Activated gamma-delta T cell (primary cell): ENCODE data around the gene C1orf174.

Experiments used
- DNase-seq: peaks from one replicate; lab custom pipeline; 2025; lab: John Stamatoyannopoulos, UW

C1orf174 gene

GRCh38 chr1:3871451-3871805 lies 28.6 kb downstream of the C1orf174 start:
- no peak for DNase-seq

GRCh38 chr1:3869751-3870301 lies 30.2 kb downstream of the C1orf174 start:
- DNase-seq = no peak

GRCh38 chr1:3868464-3869006 lies 31.5 kb downstream of the C1orf174 start:
- no peak for DNase-seq

GRCh38 chr1:3865606-3866160 lies 34.4 kb downstream of the C1orf174 start:
- no peak for DNase-seq

GRCh38 chr1:3864884-3865283 lies 35.2 kb downstream of the C1orf174 start:
- DNase-seq = no peak

GRCh38 chr1:3863231-3863935 lies 36.7 kb downstream of the C1orf174 start:
- DNase-seq = no peak

GRCh38 chr1:3858231-3858981 lies 41.7 kb downstream of the C1orf174 start:
- DNase-seq = no peak

GRCh38 chr1:3857791-3858129 lies 42.3 kb downstream of the C1orf174 start:
- no peak for DNase-seq

GRCh38 chr1:3856923-3857790 lies 42.9 kb downstream of the C1orf174 start, which contains the start of the genes CEP104 and DFFB:
CEP104 (minus strand) TSS chr1:3857211; CDS start chr1:3852407, 4,804 bp downstream.
DFFB (plus strand) TSS chr1:3857476; CDS start chr1:3857604, 128 bp downstream.
- DNase-seq = peak; percentile 95

- DNase-seq = no peak
Observed at GRCh38 chr1:3852711-3853485, 47.2 kb downstream of the C1orf174 start.

- DNase-seq = no peak
Observed at GRCh38 chr1:3852091-3852490, 48.0 kb downstream of the C1orf174 start.

GRCh38 chr1:3851292-3851691 lies 48.8 kb downstream of the C1orf174 start:
- DNase-seq = no peak

- no peak for DNase-seq
Observed at GRCh38 chr1:3850857-3851256, 49.2 kb downstream of the C1orf174 start.

- DNase-seq = no peak
Observed at GRCh38 chr1:3847081-3847480, 53.0 kb downstream of the C1orf174 start.

- DNase-seq = no peak
Observed at GRCh38 chr1:3846541-3846940, 53.5 kb downstream of the C1orf174 start.

- no peak for DNase-seq
Observed at GRCh38 chr1:3842912-3843311, 57.2 kb downstream of the C1orf174 start.

- DNase-seq = no peak
Observed at GRCh38 chr1:3841491-3841890, 58.6 kb downstream of the C1orf174 start.
